Stimulated activated CD8-positive, alpha-beta memory T cell treated with anti-CD3 and anti-CD28 coated beads, Interleukin-7, amount 100 ng/mL, for 48 hours (primary cell): Measurements from ENCODE around the gene HPS5.

ENCODE experiments used
- DNase-seq, 2 donors: peaks; one replicate each; pipeline ENCODE4 v3.0.0-alpha.2; 2020; ENCODE audit warnings: low read depth in 1 of 2; ENCODE audit errors: extremely low read depth in 1 of 2

Gene HPS5

GRCh38 chr11:18321578-18321968, 367 bp downstream of the HPS5 start:
- no peak for DNase-seq

GRCh38 chr11:18320617-18321016, 1.3 kb downstream of the HPS5 start:
- no peak for DNase-seq

- DNase-seq = no peak
Observed at GRCh38 chr11:18319914-18320313, 2.0 kb downstream of the HPS5 start.

DNA sequence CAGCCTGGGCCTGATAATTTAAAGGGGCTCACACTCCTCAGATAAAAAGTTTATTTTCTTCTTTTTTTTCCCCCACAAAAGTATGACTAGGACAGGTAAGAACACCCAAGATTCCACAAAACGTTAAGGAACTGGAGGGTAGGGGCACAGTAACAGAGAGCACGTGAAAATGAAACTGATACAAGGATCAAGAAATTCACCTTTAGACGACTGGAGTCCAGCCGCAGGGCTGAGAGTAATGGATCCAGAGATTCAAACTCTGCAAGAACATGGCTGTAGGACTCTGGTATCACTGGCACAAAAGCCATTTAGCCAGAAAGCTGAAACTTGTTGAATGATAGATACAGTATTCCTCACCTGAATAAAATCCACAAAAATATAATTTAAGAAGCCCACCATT, 4.4 kb downstream of the HPS5 start:
- no peak for DNase-seq

DNA sequence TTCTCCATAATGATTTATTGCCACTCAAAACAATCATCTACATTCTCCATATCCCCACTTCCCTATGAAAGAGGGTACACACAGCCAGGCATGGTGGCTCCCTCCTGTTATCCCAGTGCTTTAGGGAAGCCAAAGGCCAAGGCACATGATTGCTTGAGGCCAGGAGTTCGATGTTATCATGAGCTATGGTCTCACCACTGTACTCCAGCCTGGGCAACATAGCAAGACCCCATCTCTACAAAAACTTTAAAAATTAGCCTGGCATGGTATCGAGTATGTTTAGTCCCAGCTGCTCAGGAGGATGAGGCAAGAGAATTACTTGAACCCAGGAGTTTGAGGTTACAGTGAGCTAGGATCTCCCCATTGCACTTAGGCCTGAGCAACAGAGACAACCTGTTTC, 6.0 kb downstream of the HPS5 start:
- DNase-seq = no peak

GRCh38 chr11:18314784-18315523, 7.0 kb downstream of the HPS5 start:
- DNase-seq = no peak

DNA sequence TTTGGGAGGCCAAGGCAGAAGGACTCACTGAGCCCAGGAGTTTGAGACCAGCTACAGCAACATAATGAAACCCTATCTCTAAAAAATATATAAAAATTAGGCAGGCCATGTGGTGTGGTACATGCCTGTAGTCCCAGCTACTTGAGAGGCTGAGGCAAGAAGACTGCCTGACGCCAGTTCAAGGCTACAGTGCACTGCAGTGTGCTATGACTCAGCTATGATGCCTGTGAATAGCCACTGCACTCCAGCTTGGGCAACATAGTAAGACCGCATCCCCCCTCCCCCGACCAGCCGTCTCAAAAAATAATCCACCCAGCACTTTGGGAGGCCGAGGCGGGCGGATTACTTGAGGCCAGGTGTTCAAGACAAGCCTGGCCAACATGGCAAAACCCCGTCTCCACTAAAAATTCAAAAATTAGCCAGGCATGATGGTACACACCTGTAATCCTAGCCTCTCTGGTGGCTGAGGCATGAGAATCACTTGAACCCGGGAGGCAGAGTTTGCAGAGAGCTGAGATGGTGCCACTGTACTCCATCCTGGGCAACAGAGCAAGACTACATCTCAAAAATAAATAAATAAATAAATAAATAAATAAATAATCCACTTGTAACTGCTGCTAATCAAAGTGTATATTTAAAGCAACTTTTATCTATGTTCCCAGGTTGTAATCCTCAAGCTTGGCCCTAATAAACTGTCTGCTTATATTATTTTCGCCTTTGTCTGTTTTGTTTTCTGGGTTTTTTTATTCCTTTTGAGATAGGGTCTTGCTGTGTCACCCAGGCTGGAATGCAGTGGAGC, 7.8 kb downstream of the HPS5 start:
- no peak for DNase-seq

- no peak for DNase-seq
Observed at GRCh38 chr11:18312663-18313420, 9.1 kb downstream of the HPS5 start.

DNA sequence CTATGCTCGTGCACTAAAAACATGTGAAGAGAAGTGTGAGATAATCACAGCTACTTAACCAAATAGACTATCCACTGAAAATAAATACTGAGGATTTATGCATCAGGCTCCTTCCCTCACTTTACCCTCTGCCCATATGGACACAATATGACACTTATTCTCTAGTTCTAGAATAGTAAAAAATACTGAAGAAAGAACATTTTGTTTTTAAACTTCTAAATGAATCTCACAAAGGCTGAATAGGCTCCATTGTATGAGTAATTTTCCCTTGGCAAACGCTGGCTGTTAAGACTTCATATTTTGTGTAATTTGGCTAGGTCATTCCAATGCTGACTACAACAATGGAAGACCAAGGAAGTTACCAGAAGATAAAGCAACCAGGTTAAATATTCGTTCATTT, 9.9 kb downstream of the HPS5 start:
- no peak for DNase-seq

GRCh38 chr11:18310800-18311340, 11.1 kb downstream of the HPS5 start:
- no peak for DNase-seq

DNA sequence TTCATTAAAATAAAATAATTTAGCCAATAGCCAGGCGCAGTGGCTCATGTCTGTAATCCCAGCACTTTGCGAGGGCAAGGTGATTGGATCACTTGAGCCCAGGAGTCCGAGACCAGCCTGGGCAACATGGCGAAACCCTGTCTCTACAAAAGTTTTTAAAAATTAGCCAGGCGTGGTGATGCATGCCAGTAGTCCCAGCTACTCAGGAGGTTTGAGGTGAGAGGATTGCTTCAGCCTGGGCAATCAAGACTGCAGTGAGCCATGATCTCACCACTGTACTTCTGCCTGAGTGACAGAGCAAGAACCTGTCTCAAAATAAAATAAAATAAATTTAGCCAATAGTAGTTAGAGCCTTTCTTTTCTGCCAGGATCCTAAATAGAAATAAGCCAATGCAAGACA, 12.2 kb downstream of the HPS5 start:
- no peak for DNase-seq

DNA sequence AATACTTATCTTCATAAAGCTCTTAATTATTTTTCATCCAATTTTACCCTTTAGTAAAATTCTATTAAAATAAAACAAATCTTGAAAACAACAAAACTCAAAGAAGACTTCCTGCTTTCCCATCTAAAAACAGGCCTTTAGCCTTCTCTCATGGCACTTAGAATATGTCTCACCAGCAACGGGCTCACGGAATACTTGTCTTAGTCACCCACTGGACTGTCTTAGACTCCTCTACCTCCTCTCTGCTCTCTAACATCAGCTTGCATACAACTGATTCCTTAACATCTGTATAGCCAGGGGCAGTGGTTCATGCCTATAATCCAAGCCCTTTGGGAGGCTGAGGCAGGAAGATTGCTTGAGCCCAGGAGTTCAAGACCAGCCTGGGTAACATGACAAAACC, 13.7 kb downstream of the HPS5 start:
- DNase-seq = no peak

GRCh38 chr11:18307461-18308139, 14.3 kb downstream of the HPS5 start:
- DNase-seq = no peak

- DNase-seq = no peak
Observed at GRCh38 chr11:18304745-18305144, 17.2 kb downstream of the HPS5 start.

DNA sequence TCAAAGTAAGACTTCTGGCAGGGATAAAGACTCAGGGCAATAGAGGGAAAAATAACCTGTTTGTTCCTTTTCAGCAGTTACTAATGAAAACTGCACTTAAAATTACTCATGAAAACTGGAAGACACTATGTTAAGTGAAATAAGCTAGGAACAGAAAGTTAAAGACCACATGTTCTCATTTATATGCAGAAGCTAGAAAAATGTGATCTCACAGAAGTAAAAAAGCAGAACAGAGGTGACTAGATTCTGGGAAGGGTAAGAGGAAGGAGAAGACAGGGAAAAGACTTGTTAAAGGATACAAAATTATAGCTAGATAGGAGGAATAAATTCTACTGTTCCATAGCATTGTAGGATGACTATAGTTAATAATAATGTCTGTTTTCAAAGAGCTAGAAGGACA, 22.2 kb downstream of the HPS5 start:
- no peak for DNase-seq

DNA sequence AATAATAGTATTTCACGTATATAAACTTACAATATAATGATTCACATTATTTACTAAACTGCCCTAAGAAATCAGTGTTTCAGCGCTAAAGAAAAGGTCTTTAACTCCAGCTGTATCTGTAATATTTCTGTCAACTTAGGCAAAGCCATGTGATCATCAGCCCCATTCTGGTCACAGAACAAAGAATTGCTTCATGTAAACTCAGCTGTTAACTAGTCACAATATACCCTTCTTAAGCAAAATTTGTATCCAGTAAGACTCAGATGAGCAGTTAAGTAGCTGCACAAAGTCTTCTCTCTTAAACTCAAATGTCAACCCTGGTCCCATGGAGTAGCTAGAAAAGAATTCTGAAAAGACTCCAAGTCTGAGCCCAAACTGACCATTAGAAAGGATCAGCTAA, 26.6 kb downstream of the HPS5 start:
- no peak for DNase-seq

DNA sequence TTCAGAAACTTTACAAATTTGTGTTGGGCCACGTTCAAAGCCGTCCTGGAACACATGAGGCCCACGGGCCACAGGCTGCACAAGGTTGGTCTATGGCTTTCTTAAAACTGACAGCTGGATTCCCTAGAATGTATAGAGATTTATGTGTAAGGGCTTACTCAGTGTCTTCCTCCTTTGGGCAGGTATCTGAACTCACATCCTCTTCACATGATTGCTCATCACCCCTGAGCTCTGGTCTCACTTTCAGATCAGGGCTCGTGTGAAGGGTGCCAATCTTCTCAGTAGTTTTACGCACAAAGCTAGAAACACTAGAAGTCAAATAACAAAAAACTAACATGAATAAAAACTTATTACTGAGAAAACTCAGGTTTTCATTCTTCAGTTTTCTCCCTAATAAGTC, 27.1 kb downstream of the HPS5 start:
- no peak for DNase-seq

DNA sequence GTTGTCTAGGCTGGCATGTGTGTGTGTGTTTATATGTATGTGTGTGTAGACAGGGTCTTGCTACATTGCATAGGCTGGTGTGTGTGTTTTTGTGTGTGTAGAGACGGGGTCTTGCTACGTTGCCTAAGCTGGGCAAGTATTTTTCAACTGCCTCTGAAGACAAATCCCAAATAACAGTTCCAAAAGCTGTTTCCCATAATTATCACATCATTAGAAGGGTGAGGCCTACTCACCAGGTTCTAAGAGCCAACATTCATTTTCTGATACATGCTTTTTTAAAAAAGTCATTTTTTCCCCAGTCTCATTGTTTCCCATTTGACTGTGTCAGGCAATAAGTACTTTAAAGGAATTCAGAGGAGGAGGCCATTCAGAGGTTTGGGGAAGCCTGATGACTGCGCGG, 33.0 kb downstream of the HPS5 start:
- no peak for DNase-seq

GRCh38 chr11:18285841-18286240, 36.1 kb downstream of the HPS5 start:
- DNase-seq = no peak

DNA sequence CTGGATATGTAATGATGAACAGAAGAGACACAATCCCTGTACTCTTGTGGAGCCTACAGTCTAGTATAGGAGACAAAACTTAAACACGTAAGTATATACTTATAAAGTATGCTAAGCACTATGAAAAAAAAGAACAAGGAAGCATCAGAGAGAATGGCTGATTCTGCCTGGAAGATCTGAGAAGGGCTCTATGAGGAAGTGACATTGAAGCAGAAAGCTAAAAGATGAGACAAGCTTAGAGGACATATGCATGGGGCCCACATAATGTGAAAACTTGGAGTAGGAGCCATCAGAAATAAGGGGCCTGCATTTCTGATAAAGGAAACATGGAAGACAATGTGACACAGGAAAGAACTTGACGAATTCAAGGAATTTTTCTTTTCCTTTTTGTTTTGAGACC, 39.3 kb downstream of the HPS5 start:
- no peak for DNase-seq
